ENCODE data around the gene PNPLA1.

PNPLA1 gene

DNA sequence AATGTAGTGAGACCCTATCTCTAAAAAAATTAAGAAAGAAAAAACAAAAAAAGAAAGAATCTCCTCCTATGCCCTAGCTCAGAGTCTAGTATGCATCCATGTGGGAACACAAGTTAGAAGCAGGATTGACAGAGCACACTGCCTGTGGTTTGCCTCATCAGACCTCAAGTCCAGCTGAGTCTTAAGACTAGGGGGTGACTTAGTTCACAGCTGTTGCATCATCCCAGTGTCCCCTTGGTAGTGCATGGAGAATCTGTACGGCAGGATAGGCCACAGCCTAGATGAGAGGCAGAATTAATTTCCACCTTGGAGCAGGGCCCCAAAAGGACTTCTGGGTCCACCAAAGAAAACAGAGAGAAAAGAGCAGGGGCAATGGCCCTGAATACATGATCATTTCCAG lies 13.7 kb downstream of the PNPLA1 start:
- in situ Hi-C loops (cut with HindIII; ENCODE audit: low sequenced_read_pairs): loop anchor here (25.0 kb wide), 1 partner anchor 104 kb away; the partner anchor contains the start of gene ETV7

DNA sequence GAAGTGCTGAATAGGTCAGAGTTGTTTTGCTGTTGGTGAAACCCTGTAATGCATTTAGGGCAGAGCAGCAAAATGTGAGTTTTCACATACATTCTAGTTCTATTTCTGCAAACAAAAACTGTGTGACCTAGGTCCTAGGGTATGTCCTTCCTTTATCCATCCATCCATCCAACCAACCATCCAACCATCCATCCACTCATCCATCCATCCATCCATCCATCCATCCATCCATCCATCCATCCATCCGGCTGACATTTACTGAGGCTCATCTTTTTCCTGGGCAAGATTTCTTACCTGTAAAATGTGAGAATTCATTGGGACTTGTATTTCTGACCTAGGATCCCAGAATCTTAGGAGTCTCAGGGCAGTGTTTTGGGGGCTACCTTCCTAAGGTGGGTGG lies 14.5 kb downstream of the PNPLA1 start:
- in situ Hi-C loops (cut with HindIII; ENCODE audit: low sequenced_read_pairs): loop anchor here (25.0 kb wide), 1 partner anchor 103 kb away; the partner anchor contains the start of gene ETV7

DNA sequence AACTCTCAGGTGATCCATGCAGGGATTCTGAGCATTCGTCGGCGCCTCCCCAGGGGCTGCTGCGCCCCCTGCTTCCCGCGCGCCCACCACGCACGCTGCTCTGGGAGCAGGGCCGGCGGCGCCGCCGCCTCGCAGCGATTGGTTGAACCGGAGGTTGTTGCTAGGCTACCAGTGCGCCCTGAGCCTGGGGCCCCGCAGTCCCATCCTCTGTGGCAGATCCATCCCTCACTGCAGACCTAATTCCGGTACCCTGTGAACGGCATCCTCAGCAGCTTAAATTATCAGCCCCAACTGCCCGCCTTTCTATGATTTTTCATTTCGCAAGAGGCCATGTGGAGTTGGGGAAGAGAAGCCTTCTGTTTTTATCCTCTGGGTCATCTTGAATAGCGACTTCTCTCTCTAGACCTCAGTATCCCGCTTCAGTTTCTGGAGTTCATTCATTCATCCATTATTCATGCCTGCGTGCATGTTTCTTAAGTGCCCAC lies 15.4 kb downstream of the PNPLA1 start:
- in situ Hi-C loops (cut with HindIII; ENCODE audit: low sequenced_read_pairs): loop anchor here (25.0 kb wide), 1 partner anchor 102 kb away; the partner anchor contains the start of gene ETV7

DNA sequence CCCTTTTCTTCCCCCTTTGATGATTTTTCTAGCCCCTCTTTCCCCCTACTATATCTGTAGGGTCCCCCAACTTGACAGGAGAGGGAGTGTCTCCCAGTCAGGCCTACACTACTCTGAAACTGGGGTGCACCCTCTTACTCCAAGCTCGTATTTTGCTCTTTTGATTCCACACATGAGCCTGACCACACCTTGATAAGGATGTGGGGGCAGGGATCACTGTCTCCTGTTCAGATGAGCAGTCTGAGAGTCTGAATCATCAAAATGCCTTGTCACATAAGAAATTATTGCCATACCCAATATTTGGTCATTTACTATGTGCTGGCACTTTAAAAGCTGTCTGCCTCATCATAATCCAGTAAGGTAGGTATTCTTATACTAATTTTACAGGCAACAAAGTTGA lies 15.9 kb downstream of the PNPLA1 start:
- in situ Hi-C loops (cut with HindIII; ENCODE audit: low sequenced_read_pairs): loop anchor here (25.0 kb wide), 1 partner anchor 102 kb away; the partner anchor contains the start of gene ETV7

DNA sequence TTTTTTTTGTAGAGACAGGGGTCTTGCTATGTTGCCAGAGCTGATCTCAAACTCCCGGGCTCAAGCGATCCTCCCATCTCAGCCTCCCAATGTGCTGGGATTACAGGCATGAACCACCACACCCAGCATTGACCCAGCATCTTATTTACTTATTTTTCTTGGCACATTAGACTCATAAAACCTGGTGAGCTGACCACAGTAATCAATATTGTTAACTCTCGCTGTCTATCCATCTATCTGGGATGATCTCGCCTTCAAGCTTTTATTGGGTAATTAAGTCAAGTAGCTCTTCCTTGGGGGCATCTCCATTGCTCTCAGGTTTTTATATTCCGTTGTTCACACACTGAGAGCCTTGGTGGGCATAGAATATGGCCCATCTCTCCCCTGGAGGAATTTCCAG lies 17.0 kb downstream of the PNPLA1 start:
- in situ Hi-C loops (cut with HindIII; ENCODE audit: low sequenced_read_pairs): loop anchor here (25.0 kb wide), 1 partner anchor 100 kb away; the partner anchor contains the start of gene ETV7

- in situ Hi-C loops (cut with HindIII; ENCODE audit: low sequenced_read_pairs): loop anchor here (25.0 kb wide), 1 partner anchor 98 kb away; the partner anchor contains the start of gene ETV7
Observed at GRCh38 chr6:36289281-36289878, 19.5 kb downstream of the PNPLA1 start.

- in situ Hi-C loops (cut with HindIII; ENCODE audit: low sequenced_read_pairs): loop anchor here (25.0 kb wide), 1 partner anchor 96 kb away; the partner anchor contains the start of gene ETV7
Observed at GRCh38 chr6:36290668-36291620, 21.1 kb downstream of the PNPLA1 start.

DNA sequence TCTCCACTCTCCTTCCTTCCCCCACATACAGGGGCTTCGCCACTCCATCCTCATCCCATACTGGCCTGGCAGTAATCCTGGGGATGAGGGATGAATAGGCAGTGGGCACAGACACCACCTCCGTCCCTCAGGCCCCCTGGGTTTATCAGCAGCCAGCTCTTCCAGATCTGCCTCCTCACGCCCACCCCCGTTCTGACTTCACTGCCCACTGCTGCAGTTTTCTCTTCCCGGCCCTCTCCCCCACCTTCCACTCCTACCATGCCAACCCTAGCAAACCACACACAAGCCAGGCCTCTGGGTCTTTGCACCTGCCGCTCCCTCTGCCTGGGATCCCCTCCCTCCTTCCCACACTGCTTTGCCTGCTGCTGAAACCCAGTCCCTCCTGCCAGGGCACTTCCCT lies 22.3 kb downstream of the PNPLA1 start:
- in situ Hi-C loops (cut with HindIII; ENCODE audit: low sequenced_read_pairs): loop anchor here (25.0 kb wide), 1 partner anchor 95 kb away; the partner anchor contains the start of gene ETV7

GRCh38 chr6:36296240-36296639 lies 26.4 kb downstream of the PNPLA1 start:
- in situ Hi-C loops (cut with HindIII; ENCODE audit: low sequenced_read_pairs): loop anchor here (25.0 kb wide), 1 partner anchor 91 kb away; the partner anchor contains the start of gene ETV7

DNA sequence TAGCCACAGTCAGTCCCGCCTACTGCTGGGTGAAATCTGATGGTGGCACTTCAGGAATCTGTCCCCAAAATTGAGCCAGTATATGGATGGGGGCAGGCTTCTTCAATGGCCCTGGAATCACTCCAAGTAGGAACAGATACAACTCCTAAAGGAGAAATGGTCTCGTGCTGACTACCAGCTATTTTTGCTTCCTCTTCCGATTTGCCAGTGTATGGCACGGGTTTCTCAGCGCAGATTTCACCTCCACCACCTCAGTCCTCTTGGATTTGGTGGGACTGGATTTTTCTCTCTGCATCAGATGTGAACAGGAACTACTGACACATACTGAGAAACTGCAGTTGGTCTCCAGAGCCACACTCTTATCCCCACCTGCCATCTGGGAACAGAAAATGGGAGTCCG lies 27.2 kb downstream of the PNPLA1 start:
- in situ Hi-C loops (cut with HindIII; ENCODE audit: low sequenced_read_pairs): loop anchor here (25.0 kb wide), 1 partner anchor 90 kb away; the partner anchor contains the start of gene ETV7

GRCh38 chr6:36297511-36297910 lies 27.7 kb downstream of the PNPLA1 start:
- in situ Hi-C loops (cut with HindIII; ENCODE audit: low sequenced_read_pairs): loop anchor here (25.0 kb wide), 1 partner anchor 90 kb away; the partner anchor contains the start of gene ETV7

DNA sequence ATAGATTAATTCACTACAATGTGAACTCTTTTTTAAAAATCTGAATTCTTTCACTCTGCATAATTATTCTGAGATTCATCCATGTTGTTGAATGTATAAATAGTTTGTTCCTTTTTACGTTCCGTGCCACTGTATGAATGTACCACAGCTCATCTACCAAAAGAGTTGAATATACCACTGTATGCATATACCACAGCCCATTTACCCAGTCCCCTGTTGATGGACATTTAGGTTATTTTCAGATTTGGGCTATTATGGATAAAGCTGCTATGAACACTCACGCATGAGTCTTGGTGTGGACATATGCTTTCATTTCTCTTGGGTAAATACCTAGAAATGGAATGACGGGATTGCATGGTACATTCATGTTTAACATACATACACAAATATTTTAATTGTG lies 28.2 kb downstream of the PNPLA1 start:
- in situ Hi-C loops (cut with HindIII; ENCODE audit: low sequenced_read_pairs): loop anchor here (25.0 kb wide), 1 partner anchor 89 kb away; the partner anchor contains the start of gene ETV7

- in situ Hi-C loops (cut with HindIII; ENCODE audit: low sequenced_read_pairs): no loop called here
Observed at GRCh38 chr6:36301085-36301658, 31.3 kb downstream of the PNPLA1 start.

GRCh38 chr6:36301781-36302180 lies 31.9 kb downstream of the PNPLA1 start:
- in situ Hi-C loops (cut with HindIII; ENCODE audit: low sequenced_read_pairs): no loop called here

GRCh38 chr6:36302227-36302976 lies 32.5 kb downstream of the PNPLA1 start:
- in situ Hi-C loops (cut with HindIII; ENCODE audit: low sequenced_read_pairs): no loop called here

DNA sequence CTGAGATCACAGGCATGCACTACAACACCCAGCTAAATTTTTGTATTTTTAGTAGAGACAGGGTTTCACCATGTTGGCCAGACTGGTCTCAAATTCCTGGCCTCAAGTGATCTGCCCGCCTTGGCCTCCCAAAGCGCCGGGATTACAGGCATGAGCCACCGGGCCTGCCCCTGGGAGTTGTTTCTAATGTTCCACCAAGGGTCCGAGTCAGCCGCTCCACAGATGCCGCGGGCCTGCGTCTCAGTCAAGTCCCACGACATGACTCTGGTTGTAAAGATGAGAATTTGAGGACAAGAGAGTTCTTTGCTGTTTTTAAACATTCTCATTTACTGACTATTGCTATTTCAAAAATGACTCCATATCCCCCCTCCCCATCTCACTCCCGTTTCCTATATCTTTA lies 36.0 kb downstream of the PNPLA1 start:
- in situ Hi-C loops (cut with HindIII; ENCODE audit: low sequenced_read_pairs): no loop called here

- in situ Hi-C loops (cut with HindIII; ENCODE audit: low sequenced_read_pairs): no loop called here
Observed at GRCh38 chr6:36306375-36306774, 36.5 kb downstream of the PNPLA1 start.

- in situ Hi-C loops (cut with HindIII; ENCODE audit: low sequenced_read_pairs): no loop called here
Observed at GRCh38 chr6:36308514-36308913, 38.7 kb downstream of the PNPLA1 start.

DNA sequence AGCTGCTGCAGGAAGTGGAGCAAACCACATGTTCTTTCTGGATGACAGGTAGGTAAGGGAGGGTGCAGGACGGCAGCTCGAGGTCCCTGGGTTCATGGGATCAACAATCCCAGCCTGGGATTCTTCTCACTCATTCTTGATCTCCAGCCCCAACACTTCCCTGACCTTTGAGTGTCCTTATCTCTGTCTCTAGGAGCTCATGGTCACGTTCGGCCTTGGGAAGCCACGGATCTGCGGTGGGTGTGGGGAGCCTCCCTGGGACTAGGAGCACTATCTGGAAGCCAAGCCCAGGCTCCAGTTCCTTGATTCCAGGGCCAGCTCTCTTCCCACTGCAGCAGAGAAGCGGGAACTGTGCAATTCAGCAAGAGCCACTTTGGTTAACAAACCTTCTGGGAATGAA lies 39.3 kb downstream of the PNPLA1 start:
- in situ Hi-C loops (cut with HindIII; ENCODE audit: low sequenced_read_pairs): no loop called here

- in situ Hi-C loops (cut with HindIII; ENCODE audit: low sequenced_read_pairs): no loop called here
Observed at GRCh38 chr6:36309900-36310299, 40.0 kb downstream of the PNPLA1 start.

All from DLD1 (cell line).